GM20000 (cell line): ENCODE measurements around the gene CELF2.
A peak's percentile ranks its signal among the peaks of the same experiment; 100 is the strongest.

ENCODE experiments used
- DNase-seq: peaks from one replicate; pipeline ENCODE4 v3.0.0; 2012; ENCODE audit warnings: low spot score
- TF ChIP-seq, protein P1 (sequence below): IDR thresholded peaks from 2 replicates; pipeline ENCODE4 v1.5.1; 2012; ENCODE audit warnings: mild to moderate bottlenecking, control low read depth; ENCODE audit errors: extremely low read depth, missing control alignments

CELF2 gene

DNA sequence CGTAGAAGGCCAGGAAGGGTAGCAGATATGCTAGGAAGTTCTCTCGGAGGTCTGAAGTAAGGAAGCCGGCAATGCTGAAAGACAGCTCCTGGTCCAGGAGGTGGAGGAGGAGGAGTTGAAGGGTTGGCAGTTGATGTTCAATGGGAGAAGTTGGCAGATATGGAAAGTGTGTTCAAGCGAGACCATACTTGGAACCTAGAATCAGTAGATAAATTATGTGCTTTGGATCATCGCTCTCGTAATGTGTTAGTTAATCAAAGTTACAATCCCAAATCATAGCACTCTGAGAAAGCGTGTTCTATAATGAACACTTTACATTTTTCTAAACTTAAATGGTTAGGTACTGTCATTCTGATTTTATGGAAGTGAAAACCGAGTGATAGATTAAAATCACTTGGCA lies 152.9 kb downstream of the CELF2 start:
- TF ChIP-seq, protein P1, sequence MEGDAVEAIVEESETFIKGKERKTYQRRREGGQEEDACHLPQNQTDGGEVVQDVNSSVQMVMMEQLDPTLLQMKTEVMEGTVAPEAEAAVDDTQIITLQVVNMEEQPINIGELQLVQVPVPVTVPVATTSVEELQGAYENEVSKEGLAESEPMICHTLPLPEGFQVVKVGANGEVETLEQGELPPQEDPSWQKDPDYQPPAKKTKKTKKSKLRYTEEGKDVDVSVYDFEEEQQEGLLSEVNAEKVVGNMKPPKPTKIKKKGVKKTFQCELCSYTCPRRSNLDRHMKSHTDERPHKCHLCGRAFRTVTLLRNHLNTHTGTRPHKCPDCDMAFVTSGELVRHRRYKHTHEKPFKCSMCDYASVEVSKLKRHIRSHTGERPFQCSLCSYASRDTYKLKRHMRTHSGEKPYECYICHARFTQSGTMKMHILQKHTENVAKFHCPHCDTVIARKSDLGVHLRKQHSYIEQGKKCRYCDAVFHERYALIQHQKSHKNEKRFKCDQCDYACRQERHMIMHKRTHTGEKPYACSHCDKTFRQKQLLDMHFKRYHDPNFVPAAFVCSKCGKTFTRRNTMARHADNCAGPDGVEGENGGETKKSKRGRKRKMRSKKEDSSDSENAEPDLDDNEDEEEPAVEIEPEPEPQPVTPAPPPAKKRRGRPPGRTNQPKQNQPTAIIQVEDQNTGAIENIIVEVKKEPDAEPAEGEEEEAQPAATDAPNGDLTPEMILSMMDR, result no peak
- no peak for DNase-seq

DNA sequence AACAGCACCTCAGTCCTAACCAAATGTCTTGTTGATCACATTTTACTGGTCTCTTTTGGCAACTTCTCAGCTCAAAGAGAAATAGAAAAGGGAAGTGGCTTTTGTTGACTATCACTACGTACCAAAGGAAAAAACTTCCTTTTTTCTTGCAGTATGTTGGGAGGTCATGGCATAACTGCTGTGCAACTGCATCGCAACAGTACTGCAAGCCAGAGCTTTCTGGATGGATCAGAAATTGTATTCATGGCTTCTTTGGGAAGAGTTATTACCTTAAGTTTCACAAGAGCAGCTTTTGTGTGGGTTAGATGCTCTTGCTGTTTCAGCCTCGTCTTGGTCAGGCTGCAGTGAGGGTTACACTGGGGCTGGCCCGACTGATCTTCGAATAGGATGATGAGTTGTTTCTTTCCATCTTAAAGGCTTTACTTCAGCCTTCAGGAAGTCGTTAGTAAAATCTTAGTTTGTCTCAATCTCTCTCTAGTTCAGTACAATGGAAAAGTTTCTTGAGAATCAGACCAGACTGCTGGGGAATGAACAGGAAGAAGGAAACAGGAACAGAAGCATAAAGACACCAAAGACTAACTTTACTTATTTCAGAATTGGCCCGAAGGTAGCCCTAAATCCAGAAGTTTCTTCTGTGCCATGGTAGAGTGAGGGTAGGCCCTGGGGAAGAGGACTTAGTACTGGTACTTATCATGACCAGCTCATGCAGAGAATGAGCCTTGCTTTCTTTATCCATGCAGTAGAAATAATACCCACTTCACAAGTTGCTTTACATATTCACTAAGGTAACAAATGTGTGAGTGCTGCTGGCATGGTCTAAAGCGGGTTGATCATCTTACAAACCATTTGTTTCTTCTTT lies 153.6 kb downstream of the CELF2 start:
- DNase-seq, result peak; percentile 56
- TF ChIP-seq, protein P1, result no peak

GRCh38 chr10:11173042-11173441 lies 155.4 kb downstream of the CELF2 start:
- no peak for DNase-seq
- TF ChIP-seq, protein P1, result no peak

DNA sequence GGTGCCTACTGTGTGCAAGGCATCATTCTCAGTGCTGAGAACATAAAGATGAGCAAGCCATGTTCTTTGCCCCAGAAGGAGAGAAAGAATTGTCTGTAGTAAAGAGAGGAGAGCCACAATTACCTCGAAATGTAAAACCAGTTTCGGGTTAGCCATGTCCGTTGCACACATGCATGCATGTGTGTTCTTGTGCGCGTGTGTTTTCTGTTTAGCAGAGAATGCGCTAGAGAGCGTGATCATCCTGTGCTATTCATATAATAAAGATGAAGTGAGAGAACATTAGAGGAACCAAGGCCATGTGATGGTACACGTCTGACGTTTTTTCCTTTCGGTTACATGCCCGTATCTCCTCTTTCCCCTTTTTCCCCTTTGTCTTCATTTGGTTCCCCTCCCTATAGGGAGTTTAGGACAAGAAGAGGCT lies 158.2 kb downstream of the CELF2 start:
- DNase-seq, result peak; percentile 55
- TF ChIP-seq, protein P1, result no peak

DNA sequence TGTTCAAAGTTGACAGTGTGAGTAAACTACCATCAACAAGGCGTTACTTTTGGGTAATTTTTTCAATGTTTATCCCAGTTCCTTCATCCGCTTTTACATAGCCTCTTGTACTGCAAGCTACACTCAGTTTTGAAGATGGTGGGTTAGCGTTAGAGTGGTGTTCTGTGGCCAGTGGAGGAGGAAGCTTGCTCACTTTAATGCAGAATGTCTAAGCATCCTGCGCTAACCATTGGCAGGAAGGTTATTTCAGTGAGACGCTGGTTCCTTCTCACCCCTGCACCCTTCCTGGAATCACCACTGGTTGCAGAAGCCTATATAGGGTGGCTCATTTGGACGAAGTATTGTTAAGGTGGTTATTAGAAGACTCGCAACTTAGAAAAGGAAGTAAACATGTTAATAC lies 159.1 kb downstream of the CELF2 start:
- no peak for DNase-seq
- TF ChIP-seq, protein P1, result no peak

GRCh38 chr10:11177381-11177780 lies 159.7 kb downstream of the CELF2 start:
- TF ChIP-seq, protein P1, result no peak
- no peak for DNase-seq

DNA sequence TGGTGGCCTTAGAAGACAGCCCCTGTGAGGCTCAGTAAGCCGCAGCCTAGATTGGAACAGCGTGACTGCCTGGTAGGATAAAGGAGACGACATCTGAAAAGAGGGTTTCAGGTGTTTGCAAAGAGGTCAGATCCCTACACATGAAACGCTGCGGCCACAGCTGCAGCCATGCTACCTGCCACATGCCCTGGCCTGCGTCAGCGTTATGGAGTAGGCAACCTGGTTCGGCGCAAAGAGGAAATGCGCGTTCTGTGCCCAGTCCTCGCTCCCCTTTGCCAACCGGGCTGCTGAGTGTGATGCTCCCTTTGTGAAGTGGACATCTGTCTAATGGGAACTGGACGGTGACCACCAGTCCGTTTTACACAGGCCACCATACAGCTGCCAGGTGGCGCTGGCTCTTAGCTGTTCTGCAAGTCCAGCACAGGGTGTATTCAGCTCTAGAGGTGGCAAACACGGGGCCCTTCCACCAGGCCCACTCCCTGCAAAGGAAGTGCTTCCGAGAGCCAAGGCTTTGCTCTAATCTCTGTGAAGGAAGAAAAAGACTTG lies 160.3 kb downstream of the CELF2 start:
- no peak for DNase-seq
- TF ChIP-seq, protein P1, result peak; percentile 14
